GM12878 (cell line): Measurements from ENCODE around the gene SFT2D1. TPM values are rescaled to one million over a fixed set of nuclear protein-coding genes. Genes with fewer than 3 reads are reported as not detected.

Experiments used
- ATAC-seq: fragments of 200-7000 bp; cut with Tn5 transposase; 3 replicates; pipeline ENCODE4 v1.9.1; 2020; ENCODE audit warnings: mild to moderate bottlenecking, moderate library complexity
- BruUV-seq: library from RNA; stranded (reverse); fragments of 400-500 nt; replicated peaks from 2 replicates; lab custom pipeline; 2021; lab: Mats Ljungman, UMichigan
- CTCF ChIA-PET: fragments of 300-600 bp; sonication (Branson Sonifier 250); formaldehyde crosslinking; extraction: SDS; loops from one replicate; lab custom pipeline; 2021; ENCODE audit warnings: inconsistent platforms; lab: Yijun Ruan, JAX
- POLR2A ChIA-PET: fragments of 350-600 bp; formaldehyde crosslinking; extraction: SDS; loops from one replicate; lab custom pipeline; 2021; ENCODE audit warnings: inconsistent platforms; lab: Charles Lee
- RAD21 ChIA-PET: fragments of 300-600 bp; sonication (Branson Sonifier 250); formaldehyde crosslinking; loops from one replicate; lab custom pipeline; 2023; ENCODE audit warnings: antibody characterized with exemption; ENCODE audit not compliant: unreplicated experiment; lab: Charles Lee
- SMC1A ChIA-PET: fragments of 300-600 bp; sonication (Branson Sonifier 250); formaldehyde crosslinking; loops from one replicate; lab custom pipeline; 2023; ENCODE audit not compliant: unreplicated experiment, uncharacterized antibody; lab: Charles Lee
- DNase-seq: peaks from one replicate; pipeline ENCODE4 v3.0.0-alpha.2; 2011; ENCODE audit warnings: low read depth, low spot score
- FAIRE-seq: peaks from 3 replicates; lab custom pipeline; 2011; peaks lifted over from hg19 to GRCh38; lab: Jason Lieb, UNC
- H2AFZ ChIP-seq: 2 replicates; pipeline ENCODE4 v1.6.0; 2011; ENCODE audit warnings: low read depth, low read length, control low read depth; ENCODE audit not compliant: control insufficient read depth
- H3K27ac ChIP-seq: 2 replicates; pipeline ENCODE4 v1.5.1; 2011; ENCODE audit warnings: control low read depth; ENCODE audit not compliant: control insufficient read depth, insufficient read depth
- H3K27me3 ChIP-seq, 2 experiments: replicated peaks in 1 of 2; 2 replicates each; pipeline versions ENCODE4 v1.6.0 to v1.6.1; 2011; ENCODE audit warnings: low read length in 1 of 2; ENCODE audit not compliant: control insufficient read depth in 2 of 2, insufficient read depth in 2 of 2
- H3K36me3 ChIP-seq, 2 experiments: 2 replicates each; pipeline ENCODE4 v1.5.1; 2011; ENCODE audit warnings: low read length in 1 of 2; ENCODE audit not compliant: control insufficient read depth in 2 of 2, insufficient read depth in 2 of 2
- H3K4me1 ChIP-seq: 2 replicates; pipeline ENCODE4 v1.6.1; 2011; ENCODE audit warnings: mild to moderate bottlenecking, low read length, moderate library complexity, mixed read lengths; ENCODE audit not compliant: control insufficient read depth, insufficient read depth
- H3K4me2 ChIP-seq: 2 replicates; pipeline ENCODE4 v1.6.0; 2011; ENCODE audit warnings: control low read depth; ENCODE audit not compliant: control insufficient read depth, insufficient read depth
- H3K4me3 ChIP-seq: fragments of 200-600 bp; sonication (generic); 2 replicates; pipeline ENCODE4 v1.5.1; 2016
- H3K79me2 ChIP-seq: 2 replicates; pipeline ENCODE4 v1.6.0; 2011; ENCODE audit warnings: low read length; ENCODE audit not compliant: control insufficient read depth, insufficient read depth
- H3K9ac ChIP-seq: 2 replicates; pipeline ENCODE4 v1.8.0; 2011; ENCODE audit warnings: low read length, control low read depth, mixed read lengths; ENCODE audit not compliant: control insufficient read depth, insufficient read depth
- H3K9me3 ChIP-seq: replicated peaks from 3 replicates; pipeline ENCODE4 v1.5.1; 2011; ENCODE audit warnings: mild to moderate bottlenecking, low read length; ENCODE audit not compliant: control insufficient read depth, insufficient read depth
- H4K20me1 ChIP-seq: 2 replicates; pipeline ENCODE4 v1.6.0; 2011; ENCODE audit not compliant: control insufficient read depth, insufficient read depth
- ASH2L ChIP-seq: fragments of 300-600, 200-600 bp; sonication (generic); IDR thresholded peaks from 2 replicates; pipeline ENCODE4 v1.6.1; 2017; ENCODE audit warnings: low read depth, mild to moderate bottlenecking, borderline replicate concordance
- FOS ChIP-seq: IDR thresholded peaks from 3 replicates; pipeline ENCODE4 v1.6.1; 2011; ENCODE audit warnings: borderline replicate concordance; ENCODE audit not compliant: insufficient read length; ENCODE audit errors: extremely low read depth
- HDGF ChIP-seq: fragments of 450-650 bp; IDR thresholded peaks from 2 replicates; pipeline ENCODE4 v1.6.1; 2016; ENCODE audit warnings: antibody characterized with exemption
- KLF5 ChIP-seq: fragments of 450-650 bp; IDR thresholded peaks from 2 replicates; pipeline ENCODE4 v1.6.1; 2014; ENCODE audit warnings: mild to moderate bottlenecking; ENCODE audit not compliant: partially characterized antibody
- NR2C2 ChIP-seq: IDR thresholded peaks from 2 replicates; pipeline ENCODE4 v1.6.1; 2011; ENCODE audit warnings: borderline replicate concordance, low read depth; ENCODE audit not compliant: control insufficient read depth, insufficient read length
- NRF1 ChIP-seq: conservative IDR thresholded peaks from 2 replicates; pipeline ENCODE4 v1.6.1; 2011; ENCODE audit warnings: mild to moderate bottlenecking, low read depth, low read length, improper control_type of control experiment
- SMAD1 ChIP-seq: fragments of 450-650 bp; IDR thresholded peaks from 2 replicates; pipeline ENCODE4 v1.6.1; 2018; ENCODE audit warnings: mild to moderate bottlenecking, low read depth; ENCODE audit not compliant: partially characterized antibody
- TARDBP ChIP-seq: IDR thresholded peaks from 2 replicates; pipeline ENCODE4 v1.6.1; 2016; ENCODE audit warnings: borderline replicate concordance
- ZNF217 ChIP-seq: fragments of 450-650 bp; IDR thresholded peaks from 2 replicates; pipeline ENCODE4 v1.6.1; 2017; ENCODE audit warnings: antibody characterized with exemption, mild to moderate bottlenecking
- WGBS: methylation state at CpG from one replicate; pipeline ENCODE4 v1.1.6; 2016; ENCODE audit warnings: low lambda C conversion rate; ENCODE audit not compliant: insufficient replicate concordance, insufficient coverage; ENCODE audit errors: missing lambda C conversion rate; 5-methylcytosine and 5-hydroxymethylcytosine counted together
- in situ Hi-C: fragments of 300-500 bp; cut with MboI; formaldehyde crosslinking; loops from 9 replicates; pipeline ENCODE4 v1.14.3; 2018; ENCODE audit warnings: mixed read lengths
- intact Hi-C: fragments of 100-400 bp; cut with micrococcal nuclease; formaldehyde crosslinking; loops from one replicate; pipeline ENCODE4 v1.14.2; 2022; ENCODE audit not compliant: unreplicated experiment
- polyA plus RNA-seq, 11 experiments: library from polyadenylated mRNA; depleted of rRNA in 4 of 11; unstranded in 6 of 11; stranded (reverse) in 5 of 11; fragments of >200 nt; fragmentation: Nextera tagmentation in 4 of 11; fragmentation: Illumina TruSeq in 1 of 11; extraction: Ambion mirVana in 4 of 11; extraction: Trizol in 1 of 11; gene quantifications; 1 replicate in 1 of 11; 2 replicates in 10 of 11; pipeline versions ENCODE4 v1.2.1 to v1.2.3, GENCODE V29; 2011 to 2016; ENCODE audit warnings: inconsistent platforms in 2 of 11, missing spikeins in 2 of 11, low read depth in 1 of 11
- total RNA-seq, 4 experiments: library from RNA; depleted of rRNA in 3 of 4; stranded (reverse); fragments of >200 nt in 3 of 4; fragmentation: Illumina TruSeq in 1 of 4; extraction: Trizol in 1 of 4; gene quantifications; 2 replicates each; pipeline versions ENCODE4 v1.2.1 to v1.2.3, GENCODE V29; 2013 to 2021
- TF ChIP-seq, protein P1 (sequence below): IDR thresholded peaks from 2 replicates; pipeline ENCODE4 v1.6.1; 2011; ENCODE audit warnings: mild to moderate bottlenecking, low read depth, low read length, moderate library complexity; ENCODE audit not compliant: insufficient replicate concordance
- TF ChIP-seq, protein P2 (sequence below): fragments of 450-650 bp; IDR thresholded peaks from 2 replicates; pipeline ENCODE4 v1.6.1; 2017; ENCODE audit warnings: mild to moderate bottlenecking, low read depth, inconsistent platforms; ENCODE audit not compliant: poor library complexity, severe bottlenecking
- TF ChIP-seq, protein P3 (sequence below): fragments of 450-650 bp; IDR thresholded peaks from 2 replicates; pipeline ENCODE4 v1.6.1; 2016; ENCODE audit warnings: mild to moderate bottlenecking

SFT2D1 gene
- total and polyA plus RNA-seq, 10 of the 15 experiments (the other 5 are each of a cell fraction or from before 2014, with no cell fraction given), result 69.5 to 281 (median 124) TPM

DNA sequence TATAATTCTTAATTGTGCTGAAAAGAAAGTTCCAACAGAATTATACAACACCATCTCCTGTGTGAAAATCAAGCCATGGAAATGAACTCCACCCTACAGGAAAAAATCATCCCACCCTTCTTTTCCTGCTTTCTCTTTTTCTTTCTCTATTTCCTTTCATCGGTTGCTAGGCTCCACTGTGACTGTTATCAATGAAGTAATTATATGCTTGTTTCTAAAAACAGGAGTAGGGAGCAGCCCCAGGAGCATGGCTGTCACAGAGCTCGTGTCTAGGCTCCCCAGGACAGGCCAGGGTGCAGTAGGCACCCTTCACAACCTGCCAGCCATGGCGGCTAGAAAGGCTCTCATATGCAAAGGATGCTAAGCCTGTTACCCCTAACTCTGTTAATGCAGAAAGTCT is 27.4 kb upstream of the SFT2D1 start:
- DNase-seq, result no peak
- no peaks in the 10 kb centered on the region for H3K27me3 ChIP-seq
- no peak overlapping the region for H3K9ac ChIP-seq
- H2AFZ ChIP-seq, result no peak overlapping the region
- ATAC-seq, result no peak
- FAIRE-seq, result no peak
- in situ Hi-C loops, result no loop called here
- ChIA-PET CTCF (no interaction called here), SMC1A (no interaction called here), POLR2A (no interaction called here), RAD21 (interaction anchor here (1.1 kb wide), 1 partner anchor 12 kb away, joined by 3 read pairs; no protein-coding TSS in a partner anchor)
- no peak overlapping the region for H3K4me2 ChIP-seq
- no peak for TF ChIP-seq HDGF
- H3K9me3 ChIP-seq, result no peaks in the 10 kb centered on the region
- BruUV-seq, result no TSS peak
- H4K20me1 ChIP-seq, result no peaks in the 10 kb centered on the region
- no peaks in the 10 kb centered on the region; the same call in 1 of the 2 replicates for H3K79me2 ChIP-seq
- no peaks in the 10 kb centered on the region for H3K4me1 ChIP-seq
- 79% methylated on average over 3 of the region's 3 CpGs for WGBS
- intact Hi-C loops, result no loop called here
- peaks cover 0 to 14% of the 10 kb centered on the region in 2 experiments; a peak in 2 of 4 replicates for H3K36me3 ChIP-seq
- no peak overlapping the region for H3K27ac ChIP-seq
- no peak overlapping the region for H3K4me3 ChIP-seq

DNA sequence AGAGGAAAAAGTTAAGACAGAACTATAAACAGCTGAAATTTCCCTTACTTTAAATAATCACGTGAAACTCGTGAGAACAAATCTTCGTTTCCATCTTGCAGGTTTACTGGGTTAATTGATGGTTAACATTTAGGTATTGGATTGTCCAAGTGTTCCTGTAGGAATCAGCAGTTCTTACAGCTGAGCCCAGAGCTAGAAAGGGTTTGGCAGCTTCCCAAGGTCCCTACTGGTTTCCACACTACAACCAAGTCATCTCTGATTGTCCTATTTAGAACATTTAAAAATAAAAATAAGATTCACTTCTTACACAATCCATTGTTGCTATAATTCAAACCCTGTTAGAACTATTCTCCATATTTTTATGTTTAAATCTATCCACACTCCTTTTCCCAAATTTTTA is 24.6 kb upstream of the SFT2D1 start:
- no peaks in the 10 kb centered on the region for H3K9me3 ChIP-seq
- H3K4me2 ChIP-seq, result no peak overlapping the region
- 100% methylated on average over 3 of the region's 3 CpGs for WGBS
- ChIA-PET RAD21 (interaction anchor here (2.6 kb wide), 1 partner anchor 14 kb away, joined by 14 read pairs; no protein-coding TSS in a partner anchor), SMC1A (interaction anchor here (0.7 to 2.8 kb wide), 9 partner anchors 9 to 222 kb away, joined by 3 to 7 read pairs (median 3); no protein-coding TSS in a partner anchor), CTCF (interaction anchor here (1.0 to 2.1 kb wide), 2 partner anchors 14 to 15 kb away, joined by 3 to 11 read pairs; no protein-coding TSS in a partner anchor), POLR2A (interaction anchor here (1.0 kb wide), 1 partner anchor 15 kb away, joined by 3 read pairs; no protein-coding TSS in a partner anchor)
- H3K4me1 ChIP-seq, result no peaks in the 10 kb centered on the region
- H2AFZ ChIP-seq, result no peak overlapping the region
- FAIRE-seq (no peak), ATAC-seq (no peak), DNase-seq (no peak)
- H3K79me2 ChIP-seq, result no peaks in the 10 kb centered on the region
- H3K27ac ChIP-seq, result no peak overlapping the region
- H3K9ac ChIP-seq, result no peak overlapping the region
- H3K36me3 ChIP-seq, result peaks cover 2 to 18% of the 10 kb centered on the region in 2 experiments; a peak in 3 of 4 replicates
- H3K4me3 ChIP-seq, result no peak overlapping the region
- no TSS peak for BruUV-seq
- no peaks in the 10 kb centered on the region for H4K20me1 ChIP-seq
- intact Hi-C loops (no loop called here), in situ Hi-C loops (no loop called here)
- no peaks in the 10 kb centered on the region for H3K27me3 ChIP-seq
- TF ChIP-seq, protein P1, sequence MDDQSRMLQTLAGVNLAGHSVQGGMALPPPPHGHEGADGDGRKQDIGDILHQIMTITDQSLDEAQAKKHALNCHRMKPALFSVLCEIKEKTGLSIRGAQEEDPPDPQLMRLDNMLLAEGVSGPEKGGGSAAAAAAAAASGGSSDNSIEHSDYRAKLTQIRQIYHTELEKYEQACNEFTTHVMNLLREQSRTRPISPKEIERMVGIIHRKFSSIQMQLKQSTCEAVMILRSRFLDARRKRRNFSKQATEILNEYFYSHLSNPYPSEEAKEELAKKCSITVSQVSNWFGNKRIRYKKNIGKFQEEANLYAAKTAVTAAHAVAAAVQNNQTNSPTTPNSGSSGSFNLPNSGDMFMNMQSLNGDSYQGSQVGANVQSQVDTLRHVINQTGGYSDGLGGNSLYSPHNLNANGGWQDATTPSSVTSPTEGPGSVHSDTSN, result no peak
- no peak for TF ChIP-seq TARDBP
- TF ChIP-seq KLF5, result no peak
- TF ChIP-seq FOS, result no peak
- no peak for TF ChIP-seq NRF1
- TF ChIP-seq ASH2L, result no peak
- TF ChIP-seq ZNF217, result no peak
- no peak for TF ChIP-seq NR2C2
- TF ChIP-seq, protein P2, sequence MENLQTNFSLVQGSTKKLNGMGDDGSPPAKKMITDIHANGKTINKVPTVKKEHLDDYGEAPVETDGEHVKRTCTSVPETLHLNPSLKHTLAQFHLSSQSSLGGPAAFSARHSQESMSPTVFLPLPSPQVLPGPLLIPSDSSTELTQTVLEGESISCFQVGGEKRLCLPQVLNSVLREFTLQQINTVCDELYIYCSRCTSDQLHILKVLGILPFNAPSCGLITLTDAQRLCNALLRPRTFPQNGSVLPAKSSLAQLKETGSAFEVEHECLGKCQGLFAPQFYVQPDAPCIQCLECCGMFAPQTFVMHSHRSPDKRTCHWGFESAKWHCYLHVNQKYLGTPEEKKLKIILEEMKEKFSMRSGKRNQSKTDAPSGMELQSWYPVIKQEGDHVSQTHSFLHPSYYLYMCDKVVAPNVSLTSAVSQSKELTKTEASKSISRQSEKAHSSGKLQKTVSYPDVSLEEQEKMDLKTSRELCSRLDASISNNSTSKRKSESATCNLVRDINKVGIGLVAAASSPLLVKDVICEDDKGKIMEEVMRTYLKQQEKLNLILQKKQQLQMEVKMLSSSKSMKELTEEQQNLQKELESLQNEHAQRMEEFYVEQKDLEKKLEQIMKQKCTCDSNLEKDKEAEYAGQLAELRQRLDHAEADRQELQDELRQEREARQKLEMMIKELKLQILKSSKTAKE, result no peak
- no peak for TF ChIP-seq SMAD1
- TF ChIP-seq, protein P3, sequence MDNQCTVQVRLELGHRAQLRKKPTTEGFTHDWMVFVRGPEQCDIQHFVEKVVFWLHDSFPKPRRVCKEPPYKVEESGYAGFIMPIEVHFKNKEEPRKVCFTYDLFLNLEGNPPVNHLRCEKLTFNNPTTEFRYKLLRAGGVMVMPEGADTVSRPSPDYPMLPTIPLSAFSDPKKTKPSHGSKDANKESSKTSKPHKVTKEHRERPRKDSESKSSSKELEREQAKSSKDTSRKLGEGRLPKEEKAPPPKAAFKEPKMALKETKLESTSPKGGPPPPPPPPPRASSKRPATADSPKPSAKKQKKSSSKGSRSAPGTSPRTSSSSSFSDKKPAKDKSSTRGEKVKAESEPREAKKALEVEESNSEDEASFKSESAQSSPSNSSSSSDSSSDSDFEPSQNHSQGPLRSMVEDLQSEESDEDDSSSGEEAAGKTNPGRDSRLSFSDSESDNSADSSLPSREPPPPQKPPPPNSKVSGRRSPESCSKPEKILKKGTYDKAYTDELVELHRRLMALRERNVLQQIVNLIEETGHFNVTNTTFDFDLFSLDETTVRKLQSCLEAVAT, result no peak
